RWPE2 (cell line): ENCODE results near the gene CAPZA1.

ENCODE experiments used
- ATAC-seq: fragments of 200-7000 bp; cut with Tn5 transposase; 3 replicates; pipeline ENCODE4 v1.9.1; 2021; ENCODE audit warnings: low read depth
- DNase-seq: peaks from one replicate; pipeline ENCODE4 v3.0.0-alpha.2; 2020; ENCODE audit warnings: low spot score
- H3K27ac ChIP-seq: fragments of 450-650 bp; 2 replicates; pipeline ENCODE4 v1.5.1; 2017; ENCODE audit warnings: mild to moderate bottlenecking; ENCODE audit not compliant: poor library complexity, severe bottlenecking
- H3K27me3 ChIP-seq: fragments of 250-450 bp; sonication (Bioruptor Pico); 2 replicates; pipeline ENCODE4 v1.5.1; 2021; ENCODE audit warnings: mild to moderate bottlenecking, moderate library complexity; ENCODE audit not compliant: insufficient read depth, poor library complexity, severe bottlenecking
- H3K36me3 ChIP-seq: fragments of 250-450 bp; sonication (Bioruptor Pico); 2 replicates; pipeline ENCODE4 v1.5.1; 2020; ENCODE audit warnings: low read depth, mild to moderate bottlenecking, moderate library complexity
- H3K4me1 ChIP-seq: fragments of 250-450 bp; sonication (Bioruptor Pico); 2 replicates; pipeline ENCODE4 v1.5.1; 2021; ENCODE audit warnings: mild to moderate bottlenecking, moderate library complexity; ENCODE audit not compliant: insufficient read depth, poor library complexity, severe bottlenecking
- H3K4me3 ChIP-seq: fragments of 250-450 bp; sonication (Bioruptor Pico); 2 replicates; pipeline ENCODE4 v1.5.1; 2021; ENCODE audit warnings: mild to moderate bottlenecking, moderate library complexity; ENCODE audit not compliant: severe bottlenecking
- H3K9me3 ChIP-seq: fragments of 250-450 bp; sonication (Bioruptor Pico); 2 replicates; pipeline ENCODE4 v1.5.1; 2021; ENCODE audit warnings: mild to moderate bottlenecking, moderate library complexity; ENCODE audit not compliant: severe bottlenecking
- CTCF ChIP-seq: fragments of 450-650 bp; IDR thresholded peaks from one replicate; pipeline ENCODE4 v1.5.1; 2017; ENCODE audit warnings: mild to moderate bottlenecking, moderate library complexity; ENCODE audit not compliant: poor library complexity, severe bottlenecking

The CAPZA1 gene

GRCh38 chr1:112672009-112672408 lies 52.4 kb downstream of the CAPZA1 start:
- peak overlapping the region; percentile 67 for H3K27ac ChIP-seq
- H3K4me3 ChIP-seq = no peak overlapping the region
- no peak for TF ChIP-seq CTCF
- no peaks in the 10 kb centered on the region for H3K9me3 ChIP-seq
- no peaks in the 10 kb centered on the region for H3K27me3 ChIP-seq
- DNase-seq (no peak), ATAC-seq (no peak)
- peaks cover 47% of the 10 kb centered on the region for H3K36me3 ChIP-seq
- H3K4me1 ChIP-seq = peaks cover 6% of the 10 kb centered on the region

GRCh38 chr1:112672842-112673241 lies 53.2 kb downstream of the CAPZA1 start:
- DNase-seq = no peak
- H3K9me3 ChIP-seq = no peaks in the 10 kb centered on the region
- H3K27ac ChIP-seq = peak overlapping the region; percentile 67
- H3K36me3 ChIP-seq = peaks cover 39% of the 10 kb centered on the region
- no peaks in the 10 kb centered on the region for H3K27me3 ChIP-seq
- H3K4me1 ChIP-seq = peaks cover 6% of the 10 kb centered on the region
- no peak for TF ChIP-seq CTCF
- no peak for ATAC-seq
- no peak overlapping the region for H3K4me3 ChIP-seq

GRCh38 chr1:112673592-112674439 lies 54.2 kb downstream of the CAPZA1 start:
- Histone ChIP-seq H3K27me3 (no peaks in the 10 kb centered on the region), H3K4me1 (peaks cover 6% of the 10 kb centered on the region), H3K9me3 (no peaks in the 10 kb centered on the region), H3K4me3 (peak overlapping the region; percentile 58), H3K27ac (peak overlapping the region; percentile 67), H3K36me3 (peaks cover 29% of the 10 kb centered on the region)
- DNase-seq = no peak
- peak; percentile 31 for ATAC-seq
- TF ChIP-seq CTCF = peak; percentile 63

GRCh38 chr1:112674440-112674985 lies 54.9 kb downstream of the CAPZA1 start, which contains the start of gene MOV10:
Gene MOV10, plus strand, starts transcription at chr1:112674659. Its CDS starts 254 bp downstream, at chr1:112674913.
- ATAC-seq (peak; percentile 65), DNase-seq (peak; percentile 66)
- Histone ChIP-seq H3K27ac (peak within 1 kb of the TSS; percentile 67), H3K4me3 (peak within 1 kb of the TSS; percentile 58), H3K9me3 (no peaks in the 10 kb centered on the region), H3K27me3 (no peaks in the 10 kb centered on the region), H3K4me1 (peaks cover 6% of the 10 kb centered on the region), H3K36me3 (peaks cover 22% of the 10 kb centered on the region)
- TF ChIP-seq CTCF = no peak
